ENCODE measurements around the gene CEP164.
"Not testable (repeated sequence)": the region's sequence is repeated elsewhere in the genome, so short reads cannot be mapped to it uniquely, and the experiment has no call there.

Gene CEP164

DNA sequence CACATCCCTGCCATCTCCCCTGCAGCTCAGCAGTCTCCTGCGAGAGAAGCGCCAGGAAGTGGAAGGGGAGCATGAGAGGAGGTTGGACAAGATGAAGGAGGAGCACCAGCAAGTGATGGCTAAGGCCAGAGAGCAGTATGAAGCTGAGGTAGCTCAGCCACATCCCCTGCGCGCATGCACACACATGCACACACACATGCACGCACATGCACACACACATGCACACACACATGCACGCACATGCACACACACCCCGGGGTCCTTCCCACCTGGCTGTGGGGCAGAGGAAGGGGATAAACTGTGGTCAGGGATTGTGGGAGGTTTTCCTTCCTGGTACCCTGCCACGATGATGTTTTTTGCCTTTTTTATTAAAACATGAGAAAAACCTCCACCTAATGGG is 65.3 kb downstream of the CEP164 start:
- no peak for DNase-seq (ENCODE audit: low read depth in 2 of 3, low spot score in 1 of 3)

DNA sequence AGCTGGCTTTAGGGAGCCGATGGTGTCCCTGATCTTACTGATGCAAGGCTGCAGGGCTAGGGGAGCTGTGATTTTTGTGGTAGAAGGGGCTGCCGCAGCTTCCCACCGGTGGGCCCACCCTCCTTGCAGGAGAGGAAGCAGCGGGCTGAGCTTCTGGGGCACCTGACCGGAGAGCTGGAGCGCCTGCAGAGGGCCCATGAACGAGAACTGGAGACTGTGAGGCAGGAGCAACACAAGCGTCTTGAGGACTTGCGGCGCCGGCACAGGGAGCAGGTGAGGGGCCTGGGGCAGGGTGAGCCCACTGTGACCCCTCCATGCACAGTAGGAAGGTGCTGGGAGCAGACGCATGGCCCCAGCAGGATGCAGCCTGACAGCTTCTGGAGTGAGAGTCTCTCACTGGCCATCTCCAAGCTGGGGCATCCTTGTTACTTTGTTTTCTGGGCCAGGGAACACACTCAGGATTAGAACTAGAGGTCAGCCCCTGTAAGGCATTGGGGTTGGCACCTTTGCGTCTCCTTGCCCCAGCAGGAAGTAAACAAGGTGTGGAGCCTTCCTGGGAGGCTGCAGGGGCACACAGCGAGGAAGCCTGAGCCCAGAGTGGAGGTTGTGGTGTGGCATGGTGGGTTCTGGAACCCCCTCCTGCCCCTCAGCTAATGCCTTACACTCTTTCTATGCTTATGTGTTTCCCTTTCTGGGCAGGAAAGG is 66.7 kb downstream of the CEP164 start:
- no peak for DNase-seq (ENCODE audit: low read depth in 2 of 3, low spot score in 1 of 3)

DNA sequence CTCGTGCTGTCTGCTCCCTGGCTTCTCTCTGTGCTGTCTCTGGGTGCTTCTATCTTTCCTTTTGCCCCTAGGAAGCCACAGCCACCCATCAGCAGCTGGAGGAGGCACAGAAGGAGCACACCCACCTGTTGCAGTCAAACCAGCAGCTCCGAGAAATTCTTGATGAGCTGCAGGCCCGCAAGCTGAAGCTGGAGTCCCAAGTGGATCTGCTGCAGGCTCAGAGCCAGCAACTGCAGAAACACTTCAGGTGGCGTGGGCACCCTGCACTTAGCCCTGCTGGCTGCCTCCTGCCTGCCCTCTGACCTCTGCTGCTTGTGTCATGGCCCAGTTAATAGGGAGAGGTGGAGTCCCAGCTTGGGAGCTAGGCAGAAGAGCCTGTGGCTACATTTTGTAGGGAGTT is 67.8 kb downstream of the CEP164 start:
- DNase-seq (ENCODE audit: low read depth in 2 of 3, low spot score in 1 of 3) = no peak

DNA sequence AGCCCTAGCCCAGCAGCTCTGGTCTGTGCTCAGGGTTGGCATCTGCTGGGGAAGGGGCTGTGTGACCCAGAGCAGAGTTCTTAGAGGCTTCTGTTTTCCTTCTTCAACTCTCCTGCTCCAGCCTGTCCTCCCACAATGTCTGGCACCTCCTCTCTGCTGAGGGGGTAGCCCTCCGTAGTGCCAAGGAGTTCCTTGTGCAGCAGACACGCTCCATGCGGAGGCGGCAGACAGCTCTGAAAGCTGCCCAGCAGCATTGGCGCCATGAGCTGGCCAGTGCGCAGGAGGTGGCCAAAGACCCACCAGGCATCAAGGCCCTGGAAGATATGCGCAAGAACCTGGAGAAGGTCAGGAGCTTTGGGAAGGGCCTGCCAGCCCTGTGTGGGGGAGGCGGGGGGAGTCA is 69.3 kb downstream of the CEP164 start:
- DNase-seq (ENCODE audit: low read depth in 2 of 3, low spot score in 1 of 3) = no peak

DNA sequence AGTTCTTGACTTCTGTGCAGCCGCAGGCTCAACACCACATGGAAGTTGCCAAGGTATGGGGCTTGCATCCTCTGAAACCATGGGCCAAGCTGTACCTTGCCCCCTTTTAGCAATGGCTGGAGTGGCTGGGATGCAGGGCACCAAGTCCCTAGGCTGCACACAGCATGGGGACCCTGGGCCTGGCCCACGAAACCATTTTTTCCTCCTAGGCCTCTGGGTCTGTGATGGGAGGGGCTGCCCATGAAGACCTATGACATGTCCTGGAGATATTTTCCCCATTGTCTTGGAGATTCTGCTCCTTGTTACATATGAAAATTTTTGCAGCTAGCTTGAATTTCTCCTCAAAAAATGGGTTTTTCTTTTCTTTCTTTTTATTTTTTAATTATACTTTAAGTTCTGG is 71.0 kb downstream of the CEP164 start:
- DNase-seq (ENCODE audit: low read depth in 2 of 3, low spot score in 1 of 3) = not testable (repeated sequence)

DNA sequence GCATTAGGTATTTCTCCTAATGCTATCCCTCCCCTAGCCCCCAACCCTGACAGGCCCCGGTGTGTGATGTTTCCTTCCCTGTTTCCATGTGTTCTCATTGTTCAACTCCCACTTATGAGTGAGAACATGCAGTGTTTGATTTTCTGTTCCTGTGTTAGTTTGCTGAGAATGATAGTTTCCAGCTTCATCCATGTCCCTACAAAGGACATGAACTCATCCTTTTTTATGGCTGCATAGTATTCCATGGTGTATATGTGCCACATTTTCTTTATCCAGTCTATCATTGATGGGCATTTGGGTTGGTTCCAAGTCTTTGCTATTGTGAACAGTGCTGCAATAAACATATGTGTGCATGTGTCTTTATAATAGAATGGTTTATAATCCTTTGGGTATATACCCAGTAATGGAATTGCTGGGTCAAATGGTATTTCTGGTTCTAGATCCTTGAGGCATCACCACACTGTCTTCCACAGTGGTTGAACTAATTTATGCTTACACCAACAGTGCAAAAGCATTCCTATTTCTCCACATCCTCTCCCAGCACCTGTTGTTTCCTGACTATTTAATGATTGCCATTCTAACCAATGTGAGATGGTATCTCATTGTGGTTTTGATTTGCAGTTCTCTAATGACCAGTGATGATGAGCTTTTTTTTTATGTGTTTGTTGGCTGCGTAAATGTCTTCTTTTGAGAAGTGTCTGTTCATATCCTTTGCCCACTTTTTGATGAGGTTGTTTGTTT is 71.6 kb downstream of the CEP164 start:
- DNase-seq (ENCODE audit: low read depth in 2 of 3, low spot score in 1 of 3) = not testable (repeated sequence)

DNA sequence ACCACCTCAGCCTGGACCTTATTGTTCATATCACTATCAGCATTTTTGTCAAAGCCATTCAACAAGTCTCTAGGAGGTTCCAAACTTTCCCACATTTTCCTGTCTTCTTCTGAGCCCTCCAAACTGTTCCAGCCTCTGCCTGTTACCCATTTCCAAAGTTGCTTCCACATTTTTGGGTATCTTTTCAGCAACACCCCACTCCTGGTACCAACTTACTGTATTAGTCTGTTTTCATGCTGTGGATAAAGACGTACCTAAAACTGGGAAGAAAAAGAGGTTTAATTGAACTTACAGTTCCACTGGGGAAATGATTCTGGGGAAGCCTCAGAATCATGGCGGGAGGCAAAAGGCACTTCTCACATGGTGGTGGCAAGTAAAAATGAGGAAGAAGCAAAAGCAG is 78.2 kb downstream of the CEP164 start:
- DNase-seq (ENCODE audit: low read depth in 2 of 3, low spot score in 1 of 3) = not testable (repeated sequence)

DNA sequence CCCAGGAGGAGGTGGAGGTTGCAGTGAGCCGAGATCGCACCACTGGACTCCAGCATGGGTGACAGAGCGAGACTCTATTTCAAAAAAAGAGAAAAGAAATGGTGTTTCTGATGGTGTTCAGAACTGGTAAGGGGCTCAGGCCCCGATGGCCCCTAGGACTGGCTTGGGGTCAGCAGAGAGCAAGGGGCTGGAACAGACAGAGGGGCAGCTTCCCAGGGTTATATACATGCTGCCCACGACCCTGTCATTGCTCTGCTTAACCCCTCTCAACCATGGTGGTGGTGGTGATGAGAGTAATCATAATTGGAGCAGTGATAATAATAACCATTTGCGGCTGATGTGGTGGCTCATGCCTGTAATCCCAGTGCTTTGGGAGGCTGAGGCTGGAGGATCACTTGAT is 79.4 kb downstream of the CEP164 start:
- DNase-seq (ENCODE audit: low read depth in 2 of 3, low spot score in 1 of 3) = no peak

DNA sequence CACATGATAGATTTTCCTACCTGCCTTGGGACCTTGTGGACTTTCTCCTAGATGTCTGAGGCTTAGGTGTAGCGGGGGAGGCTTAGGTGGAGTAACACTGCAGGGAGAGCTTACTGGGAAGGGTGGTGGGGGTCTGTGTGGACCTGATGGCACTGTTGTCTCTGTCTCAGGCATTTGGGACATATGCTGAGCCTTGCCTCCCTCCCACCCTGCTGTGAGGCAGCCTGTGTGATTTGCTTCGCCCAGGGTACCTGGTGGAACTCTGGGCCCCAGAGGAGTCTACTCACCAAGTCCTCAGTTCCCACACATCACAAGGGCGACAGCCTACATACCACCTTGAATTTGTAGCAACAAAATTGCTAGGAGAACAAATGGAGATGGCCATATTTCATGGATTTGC is 80.7 kb downstream of the CEP164 start:
- DNase-seq (ENCODE audit: low read depth in 2 of 3, low spot score in 1 of 3) = no peak

DNA sequence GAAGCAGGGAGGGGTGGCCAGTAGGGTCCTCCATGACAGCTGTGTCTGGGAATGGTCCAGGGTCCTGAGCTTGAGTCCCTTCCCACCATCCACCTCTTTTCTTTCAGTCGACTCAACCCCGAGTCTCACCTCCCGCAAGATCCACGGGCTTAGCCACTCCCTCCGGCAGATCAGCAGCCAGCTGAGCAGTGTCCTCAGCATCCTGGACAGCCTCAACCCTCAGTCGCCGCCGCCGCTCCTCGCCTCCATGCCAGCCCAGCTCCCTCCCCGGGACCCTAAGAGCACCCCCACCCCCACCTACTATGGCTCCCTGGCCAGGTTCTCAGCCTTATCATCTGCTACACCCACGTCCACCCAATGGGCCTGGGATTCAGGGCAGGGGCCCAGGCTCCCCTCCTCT is 81.9 kb downstream of the CEP164 start:
- DNase-seq (ENCODE audit: low read depth in 2 of 3, low spot score in 1 of 3) = no peak

DNA sequence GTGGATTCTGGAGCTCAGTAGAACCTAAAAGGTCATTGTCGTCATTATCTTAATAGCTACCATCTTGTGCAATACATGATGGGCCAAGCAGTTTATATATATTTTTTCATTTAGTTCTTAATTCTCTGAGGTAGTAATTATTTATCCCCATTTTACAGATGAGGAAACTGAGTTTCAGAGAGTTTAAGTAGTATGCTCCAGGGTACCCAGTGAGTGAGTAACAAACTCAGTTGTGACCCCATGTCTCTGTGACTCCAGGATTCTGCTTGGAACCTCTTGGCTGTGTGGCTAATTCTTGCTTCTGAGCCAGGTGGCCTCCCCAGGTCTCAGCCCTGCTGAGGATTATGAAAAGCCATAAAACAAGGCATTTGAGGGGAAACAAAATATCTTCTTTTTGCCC is 82.6 kb downstream of the CEP164 start:
- no peak for DNase-seq (ENCODE audit: low read depth in 2 of 3, low spot score in 1 of 3)

DNA sequence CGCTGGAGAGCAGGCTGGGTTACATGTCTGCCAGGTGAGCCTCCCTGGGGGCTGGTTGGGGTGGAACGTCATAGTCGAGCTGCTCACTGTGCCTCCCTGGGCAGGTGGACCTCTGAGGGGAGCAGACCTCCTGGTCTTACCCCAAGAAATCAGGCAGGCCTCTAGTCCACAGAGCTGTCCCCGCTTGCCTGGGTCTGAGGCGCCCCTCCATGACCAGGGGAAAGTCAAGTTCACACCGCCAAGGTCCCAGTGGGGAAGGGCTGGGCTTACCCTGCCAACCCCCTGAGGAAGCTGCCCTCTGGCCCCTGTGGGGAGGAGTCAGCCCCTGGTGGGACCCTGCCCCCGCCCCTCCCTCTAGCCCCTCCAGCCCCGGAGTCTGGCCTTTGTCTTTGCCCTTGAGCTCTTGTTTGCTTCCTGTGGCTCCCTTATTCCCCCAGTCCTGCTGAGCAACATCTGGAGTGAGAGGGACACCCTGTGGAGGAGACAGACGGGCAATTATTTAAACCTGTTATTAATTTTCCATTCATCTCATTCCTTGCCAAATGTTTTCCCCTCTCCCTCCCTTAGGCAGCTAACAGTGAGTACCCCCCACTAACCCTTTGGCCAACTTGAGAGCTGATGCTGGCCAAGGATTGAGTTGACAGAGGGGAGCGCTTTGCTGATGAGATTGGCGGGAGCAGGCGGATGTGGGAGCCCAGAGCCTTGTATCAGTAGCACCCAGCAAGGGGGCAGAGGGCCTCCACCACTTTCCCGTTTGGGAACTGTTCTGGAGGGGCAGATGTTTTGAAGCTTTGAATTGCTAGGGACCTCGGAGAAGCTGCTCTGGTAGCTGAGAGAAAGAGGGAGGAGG is 83.4 kb downstream of the CEP164 start:
- DNase-seq (ENCODE audit: low read depth in 2 of 3, low spot score in 1 of 3) = no peak

DNA sequence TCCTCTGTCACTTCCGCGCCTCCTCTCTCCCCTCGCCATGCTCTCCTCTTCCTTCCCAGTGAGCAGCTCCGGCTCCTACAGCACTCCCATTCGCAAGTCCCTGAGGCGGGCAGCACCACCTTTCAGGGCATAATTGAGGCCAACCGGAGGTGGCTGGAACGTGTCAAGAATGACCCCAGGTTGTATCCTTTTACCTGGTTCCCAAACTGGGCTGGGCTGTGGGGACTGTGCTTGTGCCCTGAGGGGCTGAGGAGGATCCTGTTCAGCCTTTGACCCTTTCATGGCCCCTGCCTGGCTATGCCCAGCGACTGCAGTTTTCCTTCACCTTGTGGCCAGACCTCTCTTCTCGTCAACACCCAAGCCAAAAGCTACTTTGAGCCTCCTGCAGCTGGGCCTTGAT is 84.1 kb downstream of the CEP164 start:
- no peak for DNase-seq (ENCODE audit: low read depth in 2 of 3, low spot score in 1 of 3)

DNA sequence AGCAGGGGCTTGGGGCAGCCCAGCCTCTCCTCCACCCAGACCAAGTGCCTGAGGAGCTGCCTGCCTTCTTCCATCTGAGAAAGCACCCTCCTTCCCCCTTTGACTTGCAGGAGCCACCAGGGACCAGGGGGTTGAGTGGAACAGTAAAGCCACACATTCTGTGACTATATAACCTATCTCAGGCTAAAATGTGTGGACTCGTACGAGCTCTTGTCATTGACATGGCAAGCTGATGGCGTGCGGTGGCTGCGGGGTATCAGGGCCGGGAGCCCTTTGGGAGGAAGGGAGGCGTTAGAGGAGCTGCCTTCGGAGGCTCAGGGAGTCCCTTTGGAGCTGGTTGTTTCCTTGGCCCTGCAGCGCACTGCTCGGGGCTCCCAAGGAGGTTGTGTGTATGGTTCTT is 84.5 kb downstream of the CEP164 start:
- DNase-seq (ENCODE audit: low read depth in 2 of 3, low spot score in 1 of 3) = no peak

DNA sequence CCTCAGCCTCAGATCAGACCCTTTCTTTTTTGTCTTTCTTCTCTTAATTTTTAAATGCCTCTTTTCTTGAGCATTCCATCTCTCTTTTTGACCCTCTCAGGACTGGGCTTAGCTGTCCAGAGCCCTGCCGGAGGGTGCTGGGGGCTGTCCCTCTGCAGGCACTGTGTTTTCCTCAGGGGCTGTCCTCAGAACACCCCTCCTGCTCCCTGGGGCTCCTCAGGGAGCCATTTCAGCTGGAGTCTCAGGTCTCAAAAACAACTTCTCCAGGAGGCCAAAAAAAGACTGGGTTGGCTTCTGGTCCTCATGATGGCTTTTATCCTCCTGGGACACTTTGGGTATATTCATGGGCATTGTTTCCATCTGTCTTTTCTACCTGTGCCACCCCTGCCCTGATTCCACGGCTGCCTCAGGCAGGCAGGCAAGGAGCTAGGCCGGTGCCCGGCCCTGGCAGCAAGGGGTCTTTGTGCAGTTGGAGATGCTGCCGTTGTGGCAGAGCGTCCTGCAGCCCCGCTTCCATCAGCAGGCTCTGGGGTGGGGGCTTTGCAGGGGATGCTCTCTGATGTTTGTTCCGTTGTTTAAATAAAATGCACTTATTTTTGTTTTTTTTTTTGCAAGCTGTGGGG is 85.1 kb downstream of the CEP164 start:
- DNase-seq (ENCODE audit: low read depth in 2 of 3, low spot score in 1 of 3) = no peak

DNA sequence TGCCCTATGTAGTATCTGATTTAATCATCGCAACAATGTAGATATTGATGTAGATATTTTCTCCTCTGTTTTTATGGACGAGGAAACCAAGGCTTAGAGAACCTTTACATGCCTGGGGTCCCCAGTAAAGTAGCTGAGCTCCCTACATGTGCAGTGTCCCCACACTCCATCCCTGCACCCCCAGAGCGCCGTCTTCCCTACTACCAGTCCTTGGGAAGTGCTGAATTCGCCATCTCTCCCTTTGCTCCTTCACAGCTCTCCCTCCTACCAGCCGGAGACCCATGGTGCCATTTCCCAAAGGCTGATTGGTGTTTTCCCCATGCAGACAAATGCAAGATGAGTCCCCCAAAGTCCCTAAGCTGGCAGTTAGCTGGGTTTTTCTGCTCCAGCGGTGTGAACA is 86.0 kb downstream of the CEP164 start:
- DNase-seq (ENCODE audit: low read depth in 2 of 3, low spot score in 1 of 3) = no peak

DNA sequence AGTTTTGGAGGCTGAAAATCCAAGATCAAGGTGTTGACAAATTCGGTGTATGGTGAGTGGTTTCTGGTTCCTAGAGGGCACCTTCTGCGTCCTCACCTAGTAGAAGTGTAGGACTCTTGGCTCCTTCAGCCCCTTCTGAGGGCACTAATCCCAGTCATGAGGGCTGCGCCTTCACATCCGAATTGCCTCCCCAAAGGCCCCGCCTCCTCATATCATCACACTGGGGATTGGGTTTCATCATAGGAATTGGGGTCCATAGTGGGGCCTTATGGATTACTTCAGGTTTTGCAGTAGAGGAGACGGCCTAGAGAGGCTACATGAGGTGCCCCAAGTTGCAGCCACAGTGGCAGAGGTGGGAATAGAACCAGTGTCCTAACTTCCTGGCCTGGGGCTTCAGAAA is 87.1 kb downstream of the CEP164 start:
- DNase-seq (ENCODE audit: low read depth in 2 of 3, low spot score in 1 of 3) = no peak

DNA sequence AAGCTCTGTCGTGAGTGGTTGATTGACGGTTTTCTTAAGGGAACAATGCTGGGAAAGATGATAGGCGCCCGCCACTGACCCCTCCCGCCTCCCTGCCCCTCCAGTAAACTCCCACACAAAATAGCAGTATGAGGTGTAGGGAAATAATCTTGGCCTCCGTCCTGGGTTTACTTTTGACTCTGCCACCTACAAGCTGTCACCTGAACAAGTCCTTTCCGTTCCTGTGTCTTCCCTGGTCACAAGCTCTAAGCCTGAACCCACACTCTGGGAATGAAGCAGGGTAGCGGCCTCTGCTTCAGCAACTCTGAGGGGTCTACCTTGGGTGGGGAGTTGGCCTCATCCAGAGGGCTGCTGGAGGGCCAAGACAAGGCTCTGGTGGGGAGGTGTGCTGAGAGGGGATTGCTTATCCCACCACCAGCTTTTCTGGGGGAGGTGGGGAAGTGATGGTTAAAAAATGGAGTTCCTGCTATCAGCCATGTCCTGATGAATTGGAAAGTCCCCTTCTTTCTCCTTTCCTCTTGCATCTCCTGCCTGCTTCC is 87.8 kb downstream of the CEP164 start:
- DNase-seq (ENCODE audit: low read depth in 2 of 3, low spot score in 1 of 3) = no peak

DNA sequence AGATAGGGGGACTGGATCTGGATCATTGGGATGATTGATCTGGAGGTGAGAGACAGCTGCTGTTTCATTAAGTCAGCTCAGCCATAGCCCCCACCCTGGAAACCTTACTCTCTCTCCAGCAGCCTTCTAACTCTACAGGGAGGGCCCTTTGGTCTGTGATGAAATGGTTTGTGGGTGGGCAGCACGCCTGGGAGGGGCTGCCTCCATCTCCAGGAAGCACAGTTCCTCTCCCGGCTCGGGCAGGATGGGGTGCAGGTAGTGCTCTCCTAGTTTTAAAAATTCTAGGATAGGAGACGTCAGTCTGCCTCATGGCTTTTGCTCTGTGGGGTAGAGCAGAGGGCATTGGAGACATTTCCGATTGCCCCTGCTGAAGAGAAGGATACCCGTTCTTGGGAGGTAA is 89.7 kb downstream of the CEP164 start:
- no peak for DNase-seq (ENCODE audit: low read depth in 2 of 3, low spot score in 1 of 3)

DNA sequence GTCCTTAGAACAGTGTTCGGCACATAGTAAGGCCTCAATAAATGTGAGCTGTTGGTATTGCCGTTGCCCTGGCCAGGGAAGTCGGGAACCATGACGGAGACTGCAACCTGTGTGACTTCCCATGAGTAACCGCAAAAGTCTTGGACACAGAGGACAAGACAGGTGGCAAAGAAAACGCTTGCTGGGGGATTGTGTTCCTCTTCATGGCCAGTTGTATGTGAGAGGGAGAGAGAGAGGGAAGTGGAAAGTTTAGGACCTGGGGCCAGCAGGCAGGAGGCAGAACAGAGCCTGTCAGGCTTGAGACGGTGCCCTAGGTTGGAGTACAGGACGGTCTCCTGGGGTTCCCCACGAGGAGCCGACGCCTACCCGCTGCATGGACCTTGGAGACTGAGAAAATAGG is 90.2 kb downstream of the CEP164 start:
- DNase-seq (ENCODE audit: low read depth in 2 of 3, low spot score in 1 of 3) = no peak

DNA sequence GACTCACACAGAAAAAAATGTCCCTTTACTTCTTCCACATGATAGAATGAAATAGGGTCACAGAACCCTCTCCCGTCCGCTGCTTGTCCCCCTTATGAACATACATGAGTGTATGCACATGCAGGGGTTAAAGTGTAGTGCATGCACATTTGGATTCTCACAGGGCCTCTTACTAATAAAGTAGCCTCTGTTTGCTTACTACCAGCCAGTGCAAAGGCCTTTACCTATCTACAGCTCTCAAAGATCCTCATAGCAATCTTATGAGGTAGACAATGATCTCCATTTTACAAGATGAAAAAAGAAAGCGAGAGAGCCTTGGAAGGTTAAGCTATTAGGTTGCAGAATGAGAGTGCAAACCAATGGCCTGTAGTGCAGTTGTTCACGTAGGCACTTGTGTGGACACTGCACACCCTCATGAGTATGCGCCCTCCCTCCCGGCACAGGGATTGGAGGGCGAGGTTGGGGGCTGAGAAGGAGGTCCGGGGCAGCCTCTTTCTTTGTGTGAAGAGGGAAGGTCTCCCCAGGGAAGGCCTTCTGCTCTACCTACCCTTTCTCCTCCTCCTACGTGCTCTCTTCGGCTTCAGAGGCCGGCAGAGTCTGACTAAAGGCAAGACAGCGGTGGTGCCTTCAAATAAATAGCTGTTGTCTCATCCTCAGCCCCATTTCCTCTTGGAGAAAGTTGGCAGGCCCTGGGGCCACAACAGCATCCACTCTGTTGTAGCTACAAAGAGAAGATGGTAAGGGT is 91.3 kb downstream of the CEP164 start:
- no peak for DNase-seq (ENCODE audit: low read depth in 2 of 3, low spot score in 1 of 3)
